AG04449 (cell line): ENCODE measurements around the gene IGSF8.

Source experiments
- CTCF ChIA-PET: fragments of 350-600 bp; formaldehyde crosslinking; extraction: SDS; loops from one replicate; lab custom pipeline; 2021; ENCODE audit warnings: antibody characterized with exemption; lab: Yijun Ruan, JAX
- POLR2A ChIA-PET: fragments of 400-600, 350-600 bp; formaldehyde crosslinking; extraction: SDS; loops from one replicate; lab custom pipeline; 2020; ENCODE audit warnings: antibody characterized with exemption, inconsistent platforms; lab: Yijun Ruan, JAX
- DNase-seq: peaks from one replicate; pipeline ENCODE4 v3.0.0-alpha.2; 2010; ENCODE audit warnings: low read depth, low spot score
- H3K4me3 ChIP-seq: 2 replicates; pipeline ENCODE4 v1.5.1; 2011; ENCODE audit warnings: low read depth, mild to moderate bottlenecking, control low read depth, low read length
- TF ChIP-seq, protein P1 (sequence below): IDR thresholded peaks from one replicate; pipeline ENCODE4 v1.5.1; 2011; ENCODE audit warnings: mild to moderate bottlenecking, moderate library complexity, low read length, control low read depth, inconsistent platforms; ENCODE audit not compliant: insufficient read depth; ENCODE audit errors: missing control alignments

IGSF8 gene, protein sequence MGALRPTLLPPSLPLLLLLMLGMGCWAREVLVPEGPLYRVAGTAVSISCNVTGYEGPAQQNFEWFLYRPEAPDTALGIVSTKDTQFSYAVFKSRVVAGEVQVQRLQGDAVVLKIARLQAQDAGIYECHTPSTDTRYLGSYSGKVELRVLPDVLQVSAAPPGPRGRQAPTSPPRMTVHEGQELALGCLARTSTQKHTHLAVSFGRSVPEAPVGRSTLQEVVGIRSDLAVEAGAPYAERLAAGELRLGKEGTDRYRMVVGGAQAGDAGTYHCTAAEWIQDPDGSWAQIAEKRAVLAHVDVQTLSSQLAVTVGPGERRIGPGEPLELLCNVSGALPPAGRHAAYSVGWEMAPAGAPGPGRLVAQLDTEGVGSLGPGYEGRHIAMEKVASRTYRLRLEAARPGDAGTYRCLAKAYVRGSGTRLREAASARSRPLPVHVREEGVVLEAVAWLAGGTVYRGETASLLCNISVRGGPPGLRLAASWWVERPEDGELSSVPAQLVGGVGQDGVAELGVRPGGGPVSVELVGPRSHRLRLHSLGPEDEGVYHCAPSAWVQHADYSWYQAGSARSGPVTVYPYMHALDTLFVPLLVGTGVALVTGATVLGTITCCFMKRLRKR

DNA sequence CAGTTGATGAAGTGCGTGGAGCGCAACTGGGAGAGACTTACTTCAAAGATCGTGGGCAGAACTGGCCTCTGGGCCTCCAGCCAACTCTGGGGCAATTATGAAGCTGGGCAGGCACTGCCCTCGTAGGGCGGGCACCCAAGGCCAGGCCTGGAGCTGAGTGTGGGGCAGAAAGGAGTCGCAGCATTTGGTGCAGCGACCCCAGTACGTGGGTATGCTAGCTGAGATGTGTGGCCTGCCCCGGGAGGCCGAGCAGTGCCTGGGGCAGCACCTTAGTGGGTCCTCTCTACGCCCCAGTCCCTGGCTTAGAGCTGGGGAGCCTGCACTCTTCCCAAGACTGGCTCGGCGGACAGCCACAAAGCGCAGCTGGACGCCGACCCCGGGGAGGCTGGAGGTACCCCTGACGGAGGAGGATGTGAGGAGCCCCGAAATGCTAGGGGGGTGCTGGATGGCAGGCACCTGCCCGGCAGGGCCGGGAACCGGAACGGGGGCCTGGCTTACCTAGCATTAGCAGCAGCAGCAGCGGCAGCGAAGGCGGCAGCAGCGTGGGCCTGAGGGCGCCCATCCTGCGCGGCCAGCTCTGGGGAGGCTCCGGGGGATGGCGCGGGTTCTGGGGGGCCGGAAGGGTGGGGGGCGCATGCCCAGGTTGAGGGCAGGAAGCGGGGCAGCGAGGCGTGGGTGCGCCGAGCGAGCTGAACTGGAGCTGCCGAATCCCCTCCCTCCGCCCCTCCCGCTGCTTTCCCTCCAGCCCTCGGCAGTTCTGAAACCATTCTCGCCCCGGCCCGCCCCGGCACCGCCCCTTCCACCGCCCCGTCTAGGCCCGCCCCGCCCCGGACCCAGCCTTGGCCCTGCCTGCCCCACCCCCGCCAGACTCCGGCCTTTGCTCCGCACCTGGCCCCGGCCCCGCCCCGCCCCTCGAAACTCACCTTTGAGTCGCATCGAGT is at the start of gene IGSF8:
TSS of gene IGSF8 (minus strand) at position 709 of the 941 bp plus-strand sequence. CDS start at position 562, 147 bp downstream.
- POLR2A ChIA-PET: interaction anchor here (0.7 to 1.9 kb wide), 2 partner anchors 120 to 122 kb away, joined by 4 to 5 read pairs; no protein-coding TSS in a partner anchor
- no peak for DNase-seq
- peak within 1 kb of the TSS; percentile 72 for H3K4me3 ChIP-seq
- TF ChIP-seq, protein P1, sequence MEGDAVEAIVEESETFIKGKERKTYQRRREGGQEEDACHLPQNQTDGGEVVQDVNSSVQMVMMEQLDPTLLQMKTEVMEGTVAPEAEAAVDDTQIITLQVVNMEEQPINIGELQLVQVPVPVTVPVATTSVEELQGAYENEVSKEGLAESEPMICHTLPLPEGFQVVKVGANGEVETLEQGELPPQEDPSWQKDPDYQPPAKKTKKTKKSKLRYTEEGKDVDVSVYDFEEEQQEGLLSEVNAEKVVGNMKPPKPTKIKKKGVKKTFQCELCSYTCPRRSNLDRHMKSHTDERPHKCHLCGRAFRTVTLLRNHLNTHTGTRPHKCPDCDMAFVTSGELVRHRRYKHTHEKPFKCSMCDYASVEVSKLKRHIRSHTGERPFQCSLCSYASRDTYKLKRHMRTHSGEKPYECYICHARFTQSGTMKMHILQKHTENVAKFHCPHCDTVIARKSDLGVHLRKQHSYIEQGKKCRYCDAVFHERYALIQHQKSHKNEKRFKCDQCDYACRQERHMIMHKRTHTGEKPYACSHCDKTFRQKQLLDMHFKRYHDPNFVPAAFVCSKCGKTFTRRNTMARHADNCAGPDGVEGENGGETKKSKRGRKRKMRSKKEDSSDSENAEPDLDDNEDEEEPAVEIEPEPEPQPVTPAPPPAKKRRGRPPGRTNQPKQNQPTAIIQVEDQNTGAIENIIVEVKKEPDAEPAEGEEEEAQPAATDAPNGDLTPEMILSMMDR: no peak
- CTCF ChIA-PET: interaction anchor here (0.8 to 6.8 kb wide), 11 partner anchors 11 to 278 kb away, joined by 3 to 100 read pairs (median 7); partner anchors contain the start of gene KCNJ9

DNA sequence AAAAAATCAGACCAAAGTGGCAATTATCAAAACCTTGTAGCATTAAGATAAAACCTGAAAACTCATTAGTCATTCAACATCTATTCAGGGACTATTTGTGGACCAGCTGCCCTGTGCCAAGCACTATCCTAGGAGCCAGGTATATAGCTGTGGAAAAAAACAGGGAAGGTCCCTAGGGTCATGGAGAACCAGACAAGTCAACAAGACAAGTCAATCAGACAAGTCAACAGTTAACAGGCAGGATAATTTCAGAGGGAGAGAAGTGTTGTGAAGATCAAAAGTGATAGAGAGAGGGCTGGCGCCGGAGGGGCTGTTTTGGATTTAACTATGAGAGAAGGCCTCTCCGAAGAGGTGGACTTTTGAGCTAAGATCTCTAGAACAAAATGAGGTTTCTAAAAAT is 49.7 kb upstream of the IGSF8 start:
- no peak overlapping the region for H3K4me3 ChIP-seq
- ChIA-PET POLR2A (interaction anchor here (0.7 kb wide), 1 partner anchor 9 kb away, joined by 3 read pairs; no protein-coding TSS in a partner anchor), CTCF (interaction anchor here (0.9 to 1.9 kb wide), 5 partner anchors 9 to 47 kb away, joined by 3 to 5 read pairs (median 3); no protein-coding TSS in a partner anchor)
- DNase-seq: no peak
- TF ChIP-seq, protein P1: no peak

DNA sequence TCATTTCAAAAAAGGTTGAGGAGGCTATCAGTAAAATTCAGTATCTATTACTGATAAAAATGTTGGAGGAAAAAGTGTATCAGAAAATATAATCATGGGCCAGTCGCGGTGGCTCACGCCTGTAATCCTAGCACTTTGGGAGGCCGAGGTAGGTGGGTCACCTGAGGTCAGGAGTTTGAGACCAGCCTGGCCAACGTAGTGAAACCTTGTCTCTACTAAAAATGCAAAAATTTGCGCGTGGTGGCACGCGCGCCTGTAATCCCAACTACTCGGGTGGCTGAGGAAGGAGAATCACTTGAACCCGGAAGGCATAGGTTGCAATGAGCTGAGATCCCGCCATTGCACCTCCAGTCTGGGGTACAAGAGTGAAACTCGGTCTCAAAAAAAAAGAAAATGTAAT is 47.7 kb upstream of the IGSF8 start:
- no peak for DNase-seq
- ChIA-PET POLR2A (no interaction called here), CTCF (no interaction called here)
- TF ChIP-seq, protein P1: no peak
- no peak overlapping the region for H3K4me3 ChIP-seq

DNA sequence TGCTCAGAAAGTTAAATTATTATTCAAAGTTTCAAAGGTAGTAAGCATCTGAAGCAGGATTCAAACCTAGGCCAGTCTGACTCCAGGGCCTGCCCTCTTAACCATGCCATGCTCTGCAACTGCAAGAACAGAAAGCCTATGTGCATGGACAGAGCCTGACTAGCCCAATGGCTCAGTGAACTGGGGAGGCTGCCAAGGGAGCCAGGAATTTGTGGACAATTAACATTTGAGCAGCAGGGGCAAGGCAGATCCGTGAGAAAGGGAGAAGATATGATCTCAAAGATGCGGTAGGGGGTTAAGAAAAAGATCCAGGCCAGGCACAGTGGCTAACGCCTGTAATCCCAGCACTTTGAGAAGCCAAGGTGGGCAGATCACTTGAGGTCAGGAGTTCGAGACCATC is 46.5 kb upstream of the IGSF8 start:
- POLR2A ChIA-PET: no interaction called here
- no peak overlapping the region for H3K4me3 ChIP-seq
- DNase-seq: no peak
- TF ChIP-seq, protein P1: no peak
- CTCF ChIA-PET: no interaction called here

DNA sequence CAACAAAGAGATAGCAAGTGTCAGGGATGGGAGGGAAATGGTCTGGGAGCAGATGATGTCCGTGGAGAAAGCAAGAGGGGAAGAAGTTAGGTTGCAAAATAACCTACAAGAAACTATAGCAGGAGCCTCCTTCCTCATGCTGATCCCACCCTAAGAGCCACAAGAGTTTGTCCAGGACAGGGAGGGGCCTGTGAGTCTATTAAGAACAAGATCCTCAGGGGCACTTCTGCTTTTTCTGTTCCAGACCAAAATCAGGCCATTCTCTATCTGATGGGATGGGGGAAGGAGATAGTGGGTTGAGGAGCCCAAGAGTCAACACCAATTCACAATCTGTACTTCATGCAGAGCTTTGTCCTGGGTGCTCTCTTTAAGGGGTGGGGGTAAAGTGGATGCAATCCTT is 45.3 kb upstream of the IGSF8 start:
- ChIA-PET POLR2A (no interaction called here), CTCF (interaction anchor here (1.4 kb wide), 1 partner anchor 50 kb away, joined by 4 read pairs; no protein-coding TSS in a partner anchor)
- no peak overlapping the region for H3K4me3 ChIP-seq
- TF ChIP-seq, protein P1: no peak
- DNase-seq: no peak
